WTC11 (cell line): ENCODE results near the gene SGK2. TPM values are rescaled to one million over a fixed set of nuclear protein-coding genes. Genes with fewer than 3 reads are reported as not detected.
A peak's percentile ranks its signal among the peaks of the same experiment; 100 is the strongest.

ENCODE experiments used
- ATAC-seq: fragments of 200-7000 bp; cut with Tn5 transposase; 2 replicates; pipeline ENCODE4 v1.10.0; 2021; ENCODE audit warnings: mild to moderate bottlenecking, moderate library complexity
- Bru-seq: library from RNA; stranded (reverse); fragments of 400-500 nt; gene quantifications from one replicate; lab custom pipeline; 2021; lab: Mats Ljungman, UMichigan
- CTCF ChIA-PET: fragments of 300-600 bp; sonication (Branson Sonifier 250); formaldehyde crosslinking; loops from one replicate; lab custom pipeline; 2021; ENCODE audit warnings: antibody characterized with exemption; lab: Charles Lee
- POLR2A ChIA-PET: fragments of 350-600 bp; sonication (Branson Sonifier 250); formaldehyde crosslinking; loops from one replicate; lab custom pipeline; 2021; ENCODE audit warnings: antibody characterized with exemption; lab: Charles Lee
- DNase-seq: peaks from one replicate; pipeline ENCODE4 v3.0.0; 2021; ENCODE audit warnings: low spot score
- H3K27ac Mint-ChIP-seq: 2 replicates; pipeline ENCODE4 v1.8.0; 2021; ENCODE audit warnings: mixed read lengths
- H3K27me3 Mint-ChIP-seq: 2 replicates; pipeline ENCODE4 v1.8.0; 2021; ENCODE audit warnings: low read depth, mild to moderate bottlenecking, moderate library complexity, mixed read lengths
- H3K36me3 Mint-ChIP-seq: 2 replicates; pipeline ENCODE4 v1.8.0; 2021; ENCODE audit warnings: mixed read lengths
- H3K4me1 Mint-ChIP-seq: 2 replicates; pipeline ENCODE4 v1.8.0; 2022; ENCODE audit warnings: mixed read lengths
- H3K4me3 Mint-ChIP-seq: 2 replicates; pipeline ENCODE4 v1.8.0; 2021; ENCODE audit warnings: mild to moderate bottlenecking, moderate library complexity, mixed read lengths
- H3K9me3 Mint-ChIP-seq: 2 replicates; pipeline ENCODE4 v1.8.0; 2021; ENCODE audit warnings: mixed read lengths
- FOXJ3 ChIP-seq: sonication (generic); formaldehyde crosslinking; IDR thresholded peaks from 2 replicates; pipeline ENCODE4 v1.9.0; 2021; ENCODE audit warnings: missing genetic modification reagents, mild to moderate bottlenecking, borderline replicate concordance
- FOXK1 ChIP-seq: sonication (generic); formaldehyde crosslinking; IDR thresholded peaks from 2 replicates; pipeline ENCODE4 v1.8.0; 2022; ENCODE audit warnings: mild to moderate bottlenecking, moderate library complexity, missing genetic modification reagents
- GABPB1 ChIP-seq: sonication (generic); formaldehyde crosslinking; IDR thresholded peaks from 2 replicates; pipeline ENCODE4 v1.8.1; 2023; ENCODE audit warnings: mild to moderate bottlenecking, missing genetic modification reagents
- GTF2I ChIP-seq: fragments of 250-450 bp; sonication (Bioruptor Pico); conservative IDR thresholded peaks from 2 replicates; pipeline ENCODE4 v1.4.0; 2021; ENCODE audit warnings: mild to moderate bottlenecking
- NR3C1 ChIP-seq: sonication (generic); formaldehyde crosslinking; conservative IDR thresholded peaks from 2 replicates; pipeline ENCODE4 v1.8.1; 2023; ENCODE audit warnings: low read depth, mild to moderate bottlenecking, missing genetic modification reagents
- OVOL2 ChIP-seq: fragments of 250-450 bp; sonication (Bioruptor Pico); IDR thresholded peaks from 2 replicates; pipeline ENCODE4 v1.9.0; 2021; ENCODE audit warnings: mild to moderate bottlenecking, borderline replicate concordance
- RELA ChIP-seq: sonication (generic); formaldehyde crosslinking; IDR thresholded peaks from 2 replicates; pipeline ENCODE4 v1.8.1; 2022; ENCODE audit warnings: missing genetic modification reagents, mild to moderate bottlenecking, borderline replicate concordance
- SOX15 ChIP-seq: fragments of 250-450 bp; sonication (Bioruptor Pico); IDR thresholded peaks from 2 replicates; pipeline ENCODE4 v1.9.0; 2021; ENCODE audit warnings: mild to moderate bottlenecking
- ZBTB21 ChIP-seq: sonication (generic); formaldehyde crosslinking; IDR thresholded peaks from 2 replicates; pipeline ENCODE4 v1.8.1; 2023; ENCODE audit warnings: mild to moderate bottlenecking, missing genetic modification reagents, borderline replicate concordance
- ZNF232 ChIP-seq: sonication (generic); formaldehyde crosslinking; IDR thresholded peaks from 2 replicates; pipeline ENCODE4 v1.8.0; 2022; ENCODE audit warnings: mild to moderate bottlenecking, missing genetic modification reagents
- ZNF671 ChIP-seq: fragments of 250-450 bp; sonication (Bioruptor Pico); IDR thresholded peaks from 2 replicates; pipeline ENCODE4 v1.8.0; 2021; ENCODE audit warnings: mild to moderate bottlenecking
- long read RNA-seq, 3 experiments: library from RNA in 1 of 3; library from capped mRNA in 1 of 3; library from polyadenylated mRNA in 1 of 3; unstranded in 2 of 3; stranded (forward) in 1 of 3; transcript quantifications; one replicate each; pipeline ENCODE4 v2.0.0, GENCODE V29; 2021
- total RNA-seq: library from RNA; stranded (reverse); gene quantifications from 3 replicates; pipeline ENCODE4 v1.2.3, GENCODE V29; 2021
- TF ChIP-seq, protein P1 (sequence below): fragments of 250-450 bp; sonication (Bioruptor Pico); conservative IDR thresholded peaks from 2 replicates; pipeline ENCODE4 v1.9.0; 2021; ENCODE audit warnings: mild to moderate bottlenecking
- TF ChIP-seq, protein P2 (sequence below): fragments of 250-450 bp; sonication (Bioruptor Pico); IDR thresholded peaks from 2 replicates; pipeline ENCODE4 v1.9.0; 2021; ENCODE audit warnings: mild to moderate bottlenecking, borderline replicate concordance
- TF ChIP-seq, protein P3 (sequence below): sonication (generic); formaldehyde crosslinking; IDR thresholded peaks from 2 replicates; pipeline ENCODE4 v1.8.1; 2023; ENCODE audit warnings: mild to moderate bottlenecking, missing genetic modification reagents, moderate library complexity
- TF ChIP-seq, protein P4 (sequence below): sonication (generic); formaldehyde crosslinking; IDR thresholded peaks from 2 replicates; pipeline ENCODE4 v1.8.1; 2022; ENCODE audit warnings: mild to moderate bottlenecking, missing genetic modification reagents, moderate library complexity, borderline replicate concordance

Gene SGK2
- total RNA-seq (0.74 to 1.2 TPM (median 0.99 TPM) in 3 replicates), Bru-seq, nascent RNA (percentile 23 among the genes with signal in this experiment)
- long read RNA-seq, experiment 1, result 0 reads
- long read RNA-seq, experiment 2, result 0 reads
- long read RNA-seq, experiment 3, result 0 reads

GRCh38 chr20:43558412-43559146 is at the start of gene SGK2:
Gene SGK2 (plus strand): TSS chr20:43559027. CDS start chr20:43566496, 7,469 bp downstream.
- Mint-ChIP-seq H3K27me3 (no peaks in the 10 kb centered on the region), H3K9me3 (no peaks in the 10 kb centered on the region), H3K4me1 (peaks cover 3% of the 10 kb centered on the region), H3K4me3 (no peak within 1 kb of the TSS), H3K36me3 (no peaks in the 10 kb centered on the region), H3K27ac (peak within 1 kb of the TSS; percentile 61)
- ChIA-PET POLR2A (no interaction called here), CTCF (interaction anchor here (1.0 to 2.2 kb wide), 3 partner anchors 20 to 28 kb away, joined by 3 to 8 read pairs (median 5); no protein-coding TSS in a partner anchor)
- no peak for TF ChIP-seq OVOL2 (CRISPR knock-in tag)
- no peak for TF ChIP-seq ZBTB21 (CRISPR knock-in tag)
- TF ChIP-seq GABPB1 (CRISPR knock-in tag), result 0 out of 2 replicates have a peak, but pooled peaks have one; percentile 30
- TF ChIP-seq NR3C1 (CRISPR knock-in tag), result no peak
- TF ChIP-seq, protein P1, sequence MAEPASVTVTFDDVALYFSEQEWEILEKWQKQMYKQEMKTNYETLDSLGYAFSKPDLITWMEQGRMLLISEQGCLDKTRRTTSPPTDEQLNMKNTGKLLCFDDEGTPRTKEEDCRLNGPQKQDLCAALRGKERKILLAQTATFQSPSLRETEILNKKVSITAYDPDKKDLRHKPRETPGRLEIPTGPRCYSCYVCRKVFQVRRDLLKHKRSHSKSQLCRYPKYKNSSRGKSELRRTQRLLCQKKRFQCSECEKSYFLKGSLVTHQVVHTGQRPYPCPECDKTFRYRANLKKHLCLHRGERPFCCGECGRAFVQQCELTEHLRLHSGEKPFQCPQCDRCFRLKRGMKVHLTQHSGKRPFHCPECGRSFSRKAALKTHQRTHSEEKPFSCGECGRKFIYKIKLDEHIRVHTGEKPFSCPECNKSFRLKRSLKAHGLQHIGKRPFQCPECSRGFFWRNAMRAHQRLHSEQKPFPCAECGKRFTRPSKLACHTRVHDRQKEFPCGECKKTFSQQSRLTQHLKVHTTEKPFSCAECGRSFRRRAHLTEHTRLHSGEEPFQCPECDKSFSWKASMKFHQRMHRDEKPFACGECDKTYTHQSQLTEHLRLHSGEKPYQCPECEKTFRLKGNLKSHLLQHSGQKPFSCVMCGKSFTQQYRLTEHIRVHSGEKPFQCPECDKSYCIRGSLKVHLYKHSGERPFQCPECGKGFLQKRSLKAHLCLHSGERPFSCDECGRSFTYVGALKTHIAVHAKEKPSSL (CRISPR knock-in tag), result no peak
- no peak for TF ChIP-seq FOXK1
- no peak for TF ChIP-seq GTF2I (CRISPR knock-in tag)
- DNase-seq (no peak), ATAC-seq (no peak)

GRCh38 chr20:43511879-43512278 is 46.9 kb upstream of the SGK2 start:
- Mint-ChIP-seq H3K4me1 (peaks cover 12% of the 10 kb centered on the region), H3K27ac (no peak overlapping the region; the same call in 1 of the 2 replicates), H3K4me3 (no peak overlapping the region; the same call in 1 of the 2 replicates), H3K27me3 (peaks cover 5% of the 10 kb centered on the region), H3K36me3 (peaks cover 7% of the 10 kb centered on the region; the same call in 1 of the 2 replicates), H3K9me3 (no peaks in the 10 kb centered on the region)
- CTCF ChIA-PET, result no interaction called here
- TF ChIP-seq RELA (CRISPR knock-in tag), result no peak
- TF ChIP-seq, protein P2, sequence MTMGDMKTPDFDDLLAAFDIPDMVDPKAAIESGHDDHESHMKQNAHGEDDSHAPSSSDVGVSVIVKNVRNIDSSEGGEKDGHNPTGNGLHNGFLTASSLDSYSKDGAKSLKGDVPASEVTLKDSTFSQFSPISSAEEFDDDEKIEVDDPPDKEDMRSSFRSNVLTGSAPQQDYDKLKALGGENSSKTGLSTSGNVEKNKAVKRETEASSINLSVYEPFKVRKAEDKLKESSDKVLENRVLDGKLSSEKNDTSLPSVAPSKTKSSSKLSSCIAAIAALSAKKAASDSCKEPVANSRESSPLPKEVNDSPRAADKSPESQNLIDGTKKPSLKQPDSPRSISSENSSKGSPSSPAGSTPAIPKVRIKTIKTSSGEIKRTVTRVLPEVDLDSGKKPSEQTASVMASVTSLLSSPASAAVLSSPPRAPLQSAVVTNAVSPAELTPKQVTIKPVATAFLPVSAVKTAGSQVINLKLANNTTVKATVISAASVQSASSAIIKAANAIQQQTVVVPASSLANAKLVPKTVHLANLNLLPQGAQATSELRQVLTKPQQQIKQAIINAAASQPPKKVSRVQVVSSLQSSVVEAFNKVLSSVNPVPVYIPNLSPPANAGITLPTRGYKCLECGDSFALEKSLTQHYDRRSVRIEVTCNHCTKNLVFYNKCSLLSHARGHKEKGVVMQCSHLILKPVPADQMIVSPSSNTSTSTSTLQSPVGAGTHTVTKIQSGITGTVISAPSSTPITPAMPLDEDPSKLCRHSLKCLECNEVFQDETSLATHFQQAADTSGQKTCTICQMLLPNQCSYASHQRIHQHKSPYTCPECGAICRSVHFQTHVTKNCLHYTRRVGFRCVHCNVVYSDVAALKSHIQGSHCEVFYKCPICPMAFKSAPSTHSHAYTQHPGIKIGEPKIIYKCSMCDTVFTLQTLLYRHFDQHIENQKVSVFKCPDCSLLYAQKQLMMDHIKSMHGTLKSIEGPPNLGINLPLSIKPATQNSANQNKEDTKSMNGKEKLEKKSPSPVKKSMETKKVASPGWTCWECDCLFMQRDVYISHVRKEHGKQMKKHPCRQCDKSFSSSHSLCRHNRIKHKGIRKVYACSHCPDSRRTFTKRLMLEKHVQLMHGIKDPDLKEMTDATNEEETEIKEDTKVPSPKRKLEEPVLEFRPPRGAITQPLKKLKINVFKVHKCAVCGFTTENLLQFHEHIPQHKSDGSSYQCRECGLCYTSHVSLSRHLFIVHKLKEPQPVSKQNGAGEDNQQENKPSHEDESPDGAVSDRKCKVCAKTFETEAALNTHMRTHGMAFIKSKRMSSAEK, result no peak
- TF ChIP-seq ZNF671 (CRISPR knock-in tag), result no peak
- TF ChIP-seq, protein P3, sequence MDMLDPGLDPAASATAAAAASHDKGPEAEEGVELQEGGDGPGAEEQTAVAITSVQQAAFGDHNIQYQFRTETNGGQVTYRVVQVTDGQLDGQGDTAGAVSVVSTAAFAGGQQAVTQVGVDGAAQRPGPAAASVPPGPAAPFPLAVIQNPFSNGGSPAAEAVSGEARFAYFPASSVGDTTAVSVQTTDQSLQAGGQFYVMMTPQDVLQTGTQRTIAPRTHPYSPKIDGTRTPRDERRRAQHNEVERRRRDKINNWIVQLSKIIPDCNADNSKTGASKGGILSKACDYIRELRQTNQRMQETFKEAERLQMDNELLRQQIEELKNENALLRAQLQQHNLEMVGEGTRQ, result no peak
- TF ChIP-seq ZNF232 (CRISPR knock-in tag), result no peak
- no peak for TF ChIP-seq FOXJ3 (CRISPR knock-in tag)
- no peak for TF ChIP-seq SOX15 (CRISPR knock-in tag)
- TF ChIP-seq, protein P4, sequence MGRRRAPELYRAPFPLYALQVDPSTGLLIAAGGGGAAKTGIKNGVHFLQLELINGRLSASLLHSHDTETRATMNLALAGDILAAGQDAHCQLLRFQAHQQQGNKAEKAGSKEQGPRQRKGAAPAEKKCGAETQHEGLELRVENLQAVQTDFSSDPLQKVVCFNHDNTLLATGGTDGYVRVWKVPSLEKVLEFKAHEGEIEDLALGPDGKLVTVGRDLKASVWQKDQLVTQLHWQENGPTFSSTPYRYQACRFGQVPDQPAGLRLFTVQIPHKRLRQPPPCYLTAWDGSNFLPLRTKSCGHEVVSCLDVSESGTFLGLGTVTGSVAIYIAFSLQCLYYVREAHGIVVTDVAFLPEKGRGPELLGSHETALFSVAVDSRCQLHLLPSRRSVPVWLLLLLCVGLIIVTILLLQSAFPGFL (CRISPR knock-in tag), result no peak
- no peak for DNase-seq
- ATAC-seq, result no peak
- POLR2A ChIA-PET, result interaction anchor here (0.5 kb wide), 1 partner anchor 55 kb away, joined by 4 read pairs; no protein-coding TSS in a partner anchor
